ENCODE results near the gene CA9. TPM values are rescaled to one million over a fixed set of nuclear protein-coding genes. Genes with fewer than 3 reads are reported as not detected.

Gene CA9
- 0.61 TPM for polyA plus RNA-seq (2013)

GRCh38 chr9:35673132-35674024 lies at the start of gene CA9:
Gene CA9 (plus strand): TSS chr9:35673928. CDS start chr9:35673960, 32 bp downstream.
- CTCF ChIA-PET, result interaction anchor here (0.7 to 4.7 kb wide), 6 partner anchors 10 to 48 kb away, joined by 3 to 27 read pairs (median 4); no protein-coding TSS in a partner anchor
- H3K4me3 ChIP-seq (ENCODE audit: control insufficient read depth in 1 of 7, extremely low read depth in 1 of 7, insufficient read depth in 4 of 7, low read depth in 2 of 7, low read length in 6 of 7), result no peak within 1 kb of the TSS

GRCh38 chr9:35627575-35627974 lies 46.2 kb upstream of the CA9 start:
- Histone ChIP-seq H3K27me3 (replicated peaks in 2 of 5; ENCODE audit: control insufficient read depth in 4 of 5, insufficient read depth in 5 of 5, low read length in 4 of 5) (no peaks in the 10 kb centered on the region), H3K4me3 (ENCODE audit: control insufficient read depth in 1 of 7, extremely low read depth in 1 of 7, insufficient read depth in 4 of 7, low read depth in 2 of 7, low read length in 6 of 7) (no peak overlapping the region), H3K27ac (ENCODE audit: insufficient read depth in 1 of 2, low read depth in 1 of 2, low read length in 2 of 2, poor library complexity in 1 of 2, severe bottlenecking in 2 of 2) (no peak overlapping the region), H3K4me1 (ENCODE audit: control extremely low read depth in 1 of 4, control insufficient read depth in 4 of 4, insufficient read depth in 4 of 4, low read length in 3 of 4) (no peaks in the 10 kb centered on the region), H3K36me3 (ENCODE audit: control insufficient read depth in 4 of 4, insufficient read depth in 4 of 4, low read length in 3 of 4) (no peaks in the 10 kb centered on the region), H3K9me3 (ENCODE audit: control extremely low read depth in 1 of 5, control insufficient read depth in 4 of 5, insufficient read depth in 2 of 5, low read depth in 1 of 5, low read length in 4 of 5) (no peaks in the 10 kb centered on the region)
- ChIA-PET CTCF (interaction anchor here (1.6 to 2.4 kb wide), 4 partner anchors 12 to 24 kb away, joined by 5 to 9 read pairs (median 6); no protein-coding TSS in a partner anchor), POLR2A (no interaction called here)
- WGBS (ENCODE audit: insufficient coverage), result 100% methylated on average over 2 of the region's 2 CpGs
- DNase-seq, result no peak

More at GRCh38 chr9:35673132-35674024, at the start of gene CA9:
- no peaks in the 10 kb centered on the region for H3K36me3 ChIP-seq (ENCODE audit: control insufficient read depth in 4 of 4, insufficient read depth in 4 of 4, low read length in 3 of 4)
- DNase-seq, result no peak
- no peaks in the 10 kb centered on the region for H3K9me3 ChIP-seq (ENCODE audit: control extremely low read depth in 1 of 5, control insufficient read depth in 4 of 5, insufficient read depth in 2 of 5, low read depth in 1 of 5, low read length in 4 of 5)
- POLR2A ChIA-PET, result no interaction called here
- H3K27me3 ChIP-seq (replicated peaks in 2 of 5; ENCODE audit: control insufficient read depth in 4 of 5, insufficient read depth in 5 of 5, low read length in 4 of 5), result peaks cover 0 to 4% (median 0%) of the 10 kb centered on the region in 5 experiments
- peaks cover 0 to 12% (median 8%) of the 10 kb centered on the region in 4 experiments for H3K4me1 ChIP-seq (ENCODE audit: control extremely low read depth in 1 of 4, control insufficient read depth in 4 of 4, insufficient read depth in 4 of 4, low read length in 3 of 4)
- WGBS (ENCODE audit: insufficient coverage), result 98% methylated on average over 5 of the region's 10 CpGs
- H3K27ac ChIP-seq (ENCODE audit: insufficient read depth in 1 of 2, low read depth in 1 of 2, low read length in 2 of 2, poor library complexity in 1 of 2, severe bottlenecking in 2 of 2), result no peak within 1 kb of the TSS

GRCh38 chr9:35628389-35628991 lies 45.2 kb upstream of the CA9 start:
- POLR2A ChIA-PET, result no interaction called here
- CTCF ChIA-PET, result interaction anchor here (1.5 to 2.4 kb wide), 6 partner anchors 9 to 25 kb away, joined by 5 to 9 read pairs (median 8); no protein-coding TSS in a partner anchor

GRCh38 chr9:35629597-35629996 lies 44.1 kb upstream of the CA9 start:
- POLR2A ChIA-PET, result no interaction called here
- Histone ChIP-seq H3K4me3 (ENCODE audit: control insufficient read depth in 1 of 7, extremely low read depth in 1 of 7, insufficient read depth in 4 of 7, low read depth in 2 of 7, low read length in 6 of 7) (no peak overlapping the region), H3K27me3 (replicated peaks in 2 of 5; ENCODE audit: control insufficient read depth in 4 of 5, insufficient read depth in 5 of 5, low read length in 4 of 5) (no peaks in the 10 kb centered on the region), H3K27ac (ENCODE audit: insufficient read depth in 1 of 2, low read depth in 1 of 2, low read length in 2 of 2, poor library complexity in 1 of 2, severe bottlenecking in 2 of 2) (no peak overlapping the region), H3K36me3 (ENCODE audit: control insufficient read depth in 4 of 4, insufficient read depth in 4 of 4, low read length in 3 of 4) (no peaks in the 10 kb centered on the region), H3K4me1 (ENCODE audit: control extremely low read depth in 1 of 4, control insufficient read depth in 4 of 4, insufficient read depth in 4 of 4, low read length in 3 of 4) (no peaks in the 10 kb centered on the region), H3K9me3 (ENCODE audit: control extremely low read depth in 1 of 5, control insufficient read depth in 4 of 5, insufficient read depth in 2 of 5, low read depth in 1 of 5, low read length in 4 of 5) (no peaks in the 10 kb centered on the region)
- DNase-seq, result no peak
- WGBS (ENCODE audit: insufficient coverage), result 100% methylated on average over 5 of the region's 5 CpGs
- CTCF ChIA-PET, result interaction anchor here (1.5 to 2.4 kb wide), 3 partner anchors 10 to 16 kb away, joined by 8 to 9 read pairs (median 8); no protein-coding TSS in a partner anchor

More at GRCh38 chr9:35628389-35628991, 45.2 kb upstream of the CA9 start:
- no peak overlapping the region for H3K27ac ChIP-seq (ENCODE audit: insufficient read depth in 1 of 2, low read depth in 1 of 2, low read length in 2 of 2, poor library complexity in 1 of 2, severe bottlenecking in 2 of 2)
- WGBS (ENCODE audit: insufficient coverage), result 97% methylated on average over 6 of the region's 6 CpGs
- no peaks in the 10 kb centered on the region for H3K36me3 ChIP-seq (ENCODE audit: control insufficient read depth in 4 of 4, insufficient read depth in 4 of 4, low read length in 3 of 4)
- H3K27me3 ChIP-seq (replicated peaks in 2 of 5; ENCODE audit: control insufficient read depth in 4 of 5, insufficient read depth in 5 of 5, low read length in 4 of 5), result no peaks in the 10 kb centered on the region
- DNase-seq, result no peak
- H3K9me3 ChIP-seq (ENCODE audit: control extremely low read depth in 1 of 5, control insufficient read depth in 4 of 5, insufficient read depth in 2 of 5, low read depth in 1 of 5, low read length in 4 of 5), result no peaks in the 10 kb centered on the region
- H3K4me3 ChIP-seq (ENCODE audit: control insufficient read depth in 1 of 7, extremely low read depth in 1 of 7, insufficient read depth in 4 of 7, low read depth in 2 of 7, low read length in 6 of 7), result no peak overlapping the region
- no peaks in the 10 kb centered on the region for H3K4me1 ChIP-seq (ENCODE audit: control extremely low read depth in 1 of 4, control insufficient read depth in 4 of 4, insufficient read depth in 4 of 4, low read length in 3 of 4)

- POLR2A ChIA-PET, result no interaction called here
- no peaks in the 10 kb centered on the region for H3K27me3 ChIP-seq (replicated peaks in 2 of 5; ENCODE audit: control insufficient read depth in 4 of 5, insufficient read depth in 5 of 5, low read length in 4 of 5)
- peaks cover 0 to 2% (median 0%) of the 10 kb centered on the region in 5 experiments for H3K9me3 ChIP-seq (ENCODE audit: control extremely low read depth in 1 of 5, control insufficient read depth in 4 of 5, insufficient read depth in 2 of 5, low read depth in 1 of 5, low read length in 4 of 5)
- no peak overlapping the region for H3K4me3 ChIP-seq (ENCODE audit: control insufficient read depth in 1 of 7, extremely low read depth in 1 of 7, insufficient read depth in 4 of 7, low read depth in 2 of 7, low read length in 6 of 7)
- DNase-seq, result no peak
- no peaks in the 10 kb centered on the region for H3K36me3 ChIP-seq (ENCODE audit: control insufficient read depth in 4 of 4, insufficient read depth in 4 of 4, low read length in 3 of 4)
- H3K27ac ChIP-seq (ENCODE audit: insufficient read depth in 1 of 2, low read depth in 1 of 2, low read length in 2 of 2, poor library complexity in 1 of 2, severe bottlenecking in 2 of 2), result no peak overlapping the region
- H3K4me1 ChIP-seq (ENCODE audit: control extremely low read depth in 1 of 4, control insufficient read depth in 4 of 4, insufficient read depth in 4 of 4, low read length in 3 of 4), result peaks cover 6 to 45% (median 30%) of the 10 kb centered on the region in 4 experiments
- CTCF ChIA-PET, result interaction anchor here (1.0 to 1.9 kb wide), 6 partner anchors 11 to 56 kb away, joined by 3 to 7 read pairs (median 3); no protein-coding TSS in a partner anchor
These were observed 38.0 kb upstream of the CA9 start for GRCh38 chr9:35635730-35636129.

DNA sequence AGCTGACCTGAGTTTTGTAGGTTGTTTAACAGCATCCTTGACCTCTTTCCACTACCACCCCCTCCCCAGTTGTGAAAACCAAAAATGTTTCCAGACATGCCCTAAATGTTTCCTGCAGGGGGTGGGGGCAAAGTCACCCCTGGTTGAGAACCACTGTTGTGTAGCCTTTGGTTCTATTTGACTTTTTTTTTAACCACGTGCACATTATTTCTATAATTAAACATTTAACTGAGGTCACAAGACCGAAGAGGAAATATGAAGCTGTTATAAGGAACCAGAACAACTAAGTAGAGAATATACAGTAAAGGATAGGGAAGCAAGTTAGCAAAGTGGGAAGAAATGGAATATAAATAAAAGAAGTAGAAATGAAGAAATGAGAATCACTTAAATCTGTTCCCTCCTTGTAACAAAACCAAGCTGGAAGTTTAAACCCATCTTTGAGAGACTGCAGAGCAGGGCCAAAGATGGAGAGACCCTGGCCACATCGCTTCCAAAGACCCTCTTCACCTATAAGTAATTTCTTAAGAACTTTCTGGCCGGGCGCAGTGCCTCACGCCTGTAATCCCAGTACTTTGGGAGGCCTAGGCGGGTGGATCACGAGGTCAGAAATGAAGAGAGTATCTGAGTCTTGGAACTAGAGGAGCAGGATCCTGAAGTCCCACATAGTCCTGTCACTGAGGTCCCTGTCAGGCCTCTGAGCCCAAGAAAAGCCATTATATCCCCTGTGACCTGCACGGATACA lies 37.4 kb upstream of the CA9 start:
- POLR2A ChIA-PET, result no interaction called here
- Histone ChIP-seq H3K4me1 (ENCODE audit: control extremely low read depth in 1 of 4, control insufficient read depth in 4 of 4, insufficient read depth in 4 of 4, low read length in 3 of 4) (peaks cover 6 to 49% (median 30%) of the 10 kb centered on the region in 4 experiments), H3K36me3 (ENCODE audit: control insufficient read depth in 4 of 4, insufficient read depth in 4 of 4, low read length in 3 of 4) (no peaks in the 10 kb centered on the region), H3K4me3 (ENCODE audit: control insufficient read depth in 1 of 7, extremely low read depth in 1 of 7, insufficient read depth in 4 of 7, low read depth in 2 of 7, low read length in 6 of 7) (peak overlapping the region in 1 of 7 experiments; percentile 3), H3K27me3 (replicated peaks in 2 of 5; ENCODE audit: control insufficient read depth in 4 of 5, insufficient read depth in 5 of 5, low read length in 4 of 5) (no peaks in the 10 kb centered on the region), H3K27ac (ENCODE audit: insufficient read depth in 1 of 2, low read depth in 1 of 2, low read length in 2 of 2, poor library complexity in 1 of 2, severe bottlenecking in 2 of 2) (no peak overlapping the region), H3K9me3 (ENCODE audit: control extremely low read depth in 1 of 5, control insufficient read depth in 4 of 5, insufficient read depth in 2 of 5, low read depth in 1 of 5, low read length in 4 of 5) (peaks cover 0 to 2% (median 0%) of the 10 kb centered on the region in 5 experiments)
- DNase-seq, result peak in 1 of 3 donors; percentile 40
- 98% methylated on average over 5 of the region's 9 CpGs for WGBS (ENCODE audit: insufficient coverage)
- CTCF ChIA-PET, result interaction anchor here (1.0 to 1.9 kb wide), 5 partner anchors 11 to 56 kb away, joined by 3 to 7 read pairs (median 3); no protein-coding TSS in a partner anchor
